NCI-H82 treated with DMSO at 0.1 percent for 48 hours (cell line): Measurements from ENCODE around the gene SERTAD3.
"Not testable (repeated sequence)": the region's sequence is repeated elsewhere in the genome, so short reads cannot be mapped to it uniquely, and the experiment has no call there.

Source experiments
- DNase-seq: peaks from one replicate; lab custom pipeline; 2025; ENCODE audit not compliant: unreplicated experiment; lab: John Stamatoyannopoulos, UW

Gene SERTAD3

GRCh38 chr19:40411125-40411842 lies 32.9 kb downstream of the SERTAD3 start:
- DNase-seq = no peak

- no peak for DNase-seq
These were observed 34.1 kb downstream of the SERTAD3 start for GRCh38 chr19:40410030-40410389.

- not testable (repeated sequence) for DNase-seq
These were observed 35.6 kb downstream of the SERTAD3 start for GRCh38 chr19:40408598-40408925.

- DNase-seq = no peak
These were observed 36.2 kb downstream of the SERTAD3 start for GRCh38 chr19:40407714-40408597.

DNA sequence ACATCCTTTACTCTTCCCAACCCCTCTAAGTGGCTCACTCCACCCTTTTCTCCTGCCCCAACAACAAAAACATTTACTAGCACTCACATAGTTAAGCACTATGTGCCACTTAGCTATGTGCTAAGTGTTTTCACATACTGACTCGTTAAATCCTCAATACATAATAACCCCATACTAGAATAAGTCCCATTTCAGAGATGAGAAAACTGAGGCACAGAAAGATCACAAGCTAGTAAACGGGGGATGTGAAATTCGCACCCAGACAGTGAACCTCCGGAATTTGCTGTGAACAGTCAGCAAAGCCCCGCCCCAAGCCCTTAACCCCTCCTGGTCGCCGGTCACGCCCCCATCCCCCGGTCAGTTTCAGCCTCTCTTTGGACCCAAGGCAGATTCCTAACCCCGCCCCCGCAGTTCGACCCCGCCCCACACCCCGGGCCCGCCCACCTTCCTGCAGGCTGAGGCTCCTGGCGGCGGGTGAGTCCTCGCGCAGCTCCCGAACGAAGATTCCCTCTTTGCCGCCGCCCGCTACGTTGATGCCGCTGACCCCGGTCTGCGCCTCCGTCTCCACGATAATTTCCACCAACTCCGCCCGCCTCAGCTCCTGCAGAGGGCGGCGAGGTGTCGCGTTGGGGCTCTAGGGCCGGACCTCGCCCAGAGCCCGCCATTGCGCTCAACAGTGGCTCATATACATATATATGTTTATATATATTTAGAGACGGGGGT lies 40.7 kb downstream of the SERTAD3 start:
- peak; percentile 80 for DNase-seq

- no peak for DNase-seq
These were observed 43.6 kb downstream of the SERTAD3 start for GRCh38 chr19:40400559-40400958.

GRCh38 chr19:40398417-40399131 lies 45.6 kb downstream of the SERTAD3 start:
- DNase-seq = peak; percentile 80

GRCh38 chr19:40397568-40397906 lies 46.6 kb downstream of the SERTAD3 start:
- no peak for DNase-seq

- DNase-seq = no peak
These were observed 47.1 kb downstream of the SERTAD3 start for GRCh38 chr19:40396886-40397567.

DNA sequence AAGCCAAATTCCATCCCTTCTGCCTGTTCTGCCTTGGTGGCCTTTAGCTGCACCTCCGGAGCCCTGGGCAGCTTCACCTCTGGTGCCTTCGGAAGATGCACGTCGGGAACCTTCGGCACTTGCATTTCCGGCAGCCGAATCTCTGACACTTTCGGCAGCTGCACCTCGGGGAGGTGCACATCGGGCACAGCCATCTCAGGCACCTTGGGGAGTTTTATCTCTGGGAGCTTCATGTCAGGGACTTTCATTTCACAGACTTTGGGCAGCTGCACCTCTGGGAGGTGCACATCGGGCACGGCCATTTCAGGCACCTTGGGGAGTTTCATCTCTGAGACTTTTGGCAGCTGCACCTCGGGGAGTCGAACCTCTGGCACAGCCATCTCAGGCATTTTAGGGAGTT lies 48.2 kb downstream of the SERTAD3 start:
- DNase-seq = no peak

DNA sequence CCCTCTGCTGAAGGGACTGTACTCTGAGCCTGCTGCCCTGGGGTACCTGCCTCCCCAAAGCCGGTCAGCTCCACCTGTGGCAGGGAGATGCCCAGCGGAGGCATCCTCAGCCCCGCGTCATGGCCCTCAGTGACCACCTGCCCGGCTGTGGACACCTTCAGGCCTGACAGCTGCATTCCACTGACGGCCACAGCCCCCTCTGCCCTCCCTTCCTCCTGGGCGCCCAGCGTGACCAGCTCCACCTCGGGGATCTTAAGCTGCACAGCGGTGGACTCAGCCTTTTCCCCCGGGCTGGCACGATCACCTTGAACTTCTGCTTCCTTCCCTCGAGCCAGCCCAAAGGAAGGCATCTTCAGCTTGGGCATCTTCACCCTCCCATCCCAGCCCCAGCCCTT lies 49.3 kb downstream of the SERTAD3 start:
- no peak for DNase-seq

GRCh38 chr19:40393894-40394815 lies 50.0 kb downstream of the SERTAD3 start:
- DNase-seq = no peak

GRCh38 chr19:40392894-40393517 lies 51.1 kb downstream of the SERTAD3 start:
- DNase-seq = no peak

- DNase-seq = no peak
These were observed 52.0 kb downstream of the SERTAD3 start for GRCh38 chr19:40392123-40392522.
